ENCODE data around the gene TM9SF2.
A peak's percentile ranks its signal among the peaks of the same experiment; 100 is the strongest.

The TM9SF2 gene

DNA sequence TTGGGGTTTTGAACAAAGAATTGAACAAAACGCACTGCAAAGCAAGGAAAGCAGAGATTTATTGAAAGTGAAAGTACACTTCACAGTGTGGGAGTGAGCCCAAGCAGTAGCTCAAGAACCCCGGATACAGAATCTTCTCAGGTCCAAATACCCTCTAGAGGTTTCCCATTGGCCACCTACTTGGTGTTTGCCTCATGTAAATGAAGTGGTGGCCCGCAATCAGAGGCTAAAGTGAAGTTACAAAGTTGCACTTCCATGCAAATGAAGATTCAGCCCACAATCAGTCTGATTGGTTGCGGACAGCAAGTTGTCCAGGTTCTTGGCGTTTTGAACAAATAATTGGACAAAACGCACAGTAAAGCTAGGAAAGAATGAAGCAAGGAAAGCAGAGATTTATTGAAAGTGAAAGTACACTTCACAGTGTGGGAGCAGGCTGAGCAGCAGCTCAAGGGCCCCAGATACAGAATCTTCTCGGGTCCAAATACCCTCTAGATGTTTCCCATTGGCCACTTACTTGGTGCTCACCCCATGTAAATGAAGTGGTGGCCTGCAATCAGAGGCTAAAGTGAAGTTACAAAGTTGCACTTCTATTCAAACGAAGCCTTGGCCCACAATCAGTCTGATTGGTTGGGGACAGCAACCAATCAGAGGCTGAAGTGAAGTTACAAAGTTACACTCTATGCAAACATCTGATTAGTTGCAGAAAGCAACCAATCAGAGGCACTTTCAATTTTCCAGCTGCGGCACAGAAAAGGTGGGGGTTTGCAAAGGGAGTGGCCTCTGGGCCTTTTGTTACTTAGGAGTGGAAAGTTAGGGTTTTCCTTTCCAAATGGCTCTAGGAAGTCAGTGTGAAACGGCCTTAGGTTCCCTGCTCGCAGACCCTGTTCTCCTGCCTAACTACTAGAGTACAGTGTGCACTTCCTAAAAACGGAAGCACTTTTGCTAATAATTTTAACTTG, 4.8 kb upstream of the TM9SF2 start:
- peak; percentile 1 for DNase-seq

DNA sequence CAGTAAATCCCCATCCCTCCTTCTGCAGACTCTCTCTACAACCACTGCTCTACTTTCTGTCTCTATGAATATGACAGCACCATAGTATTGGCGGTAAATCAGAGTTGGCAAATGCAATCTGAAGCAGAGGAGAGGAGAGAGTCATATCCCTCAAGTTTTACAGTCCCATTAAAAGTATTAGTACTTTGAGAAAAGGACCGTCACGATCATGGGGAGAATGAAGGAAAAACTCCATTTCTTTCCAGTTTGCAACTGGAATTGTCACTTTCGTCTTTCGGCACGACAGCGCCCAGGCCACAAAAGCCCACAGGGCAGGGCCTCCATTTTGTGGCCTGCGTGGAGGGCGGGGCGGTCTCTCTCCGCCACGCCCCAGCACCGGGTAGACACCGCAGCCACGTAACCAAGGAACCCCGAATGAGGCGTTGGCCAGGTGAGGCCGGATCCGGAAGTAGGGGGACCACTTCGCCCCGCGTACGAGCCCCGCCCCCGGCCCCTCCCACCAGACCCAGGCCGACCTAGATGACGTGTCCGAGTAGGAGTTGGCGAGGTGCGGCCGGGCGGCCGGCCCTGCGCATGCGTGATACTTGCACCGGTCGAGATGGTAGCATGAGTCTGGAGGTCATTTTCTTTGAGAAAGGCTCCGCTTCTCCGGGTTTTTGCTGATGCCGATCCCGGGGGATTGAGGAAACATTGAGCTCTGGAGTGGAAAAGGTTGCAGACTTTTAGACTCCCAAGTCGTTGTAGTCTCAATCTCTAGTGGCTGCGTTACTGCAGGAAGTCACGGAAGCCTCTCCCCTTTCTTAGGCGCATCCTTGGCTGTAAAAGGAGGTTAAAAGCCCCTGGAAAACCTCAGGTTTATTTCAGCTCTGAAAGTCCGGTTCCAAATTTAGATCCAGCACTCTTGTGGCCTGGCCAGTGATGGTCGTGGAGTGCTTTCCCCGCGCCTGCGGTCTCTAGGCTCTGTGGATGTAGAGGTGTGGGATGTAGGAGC, 2.8 kb upstream of the TM9SF2 start:
- DNase-seq: peak; percentile 87

DNA sequence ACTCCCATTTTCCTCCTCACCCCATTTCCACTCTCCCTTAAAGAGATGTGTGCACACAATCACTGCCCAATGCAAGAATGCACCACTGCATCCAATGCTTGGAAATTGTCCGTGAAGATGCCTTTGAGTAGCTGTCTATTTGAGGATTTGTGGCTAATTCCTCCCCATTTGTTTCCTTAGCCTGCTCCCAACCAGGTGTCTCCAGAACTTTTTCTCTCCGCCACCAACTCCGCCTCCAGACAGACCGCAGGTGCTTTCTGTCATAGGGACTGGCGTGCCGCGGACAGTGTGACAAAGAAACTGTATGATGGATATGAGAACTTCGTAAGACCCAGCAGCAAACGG, 461 bp upstream of the TM9SF2 start:
- DNase-seq: no peak

DNA sequence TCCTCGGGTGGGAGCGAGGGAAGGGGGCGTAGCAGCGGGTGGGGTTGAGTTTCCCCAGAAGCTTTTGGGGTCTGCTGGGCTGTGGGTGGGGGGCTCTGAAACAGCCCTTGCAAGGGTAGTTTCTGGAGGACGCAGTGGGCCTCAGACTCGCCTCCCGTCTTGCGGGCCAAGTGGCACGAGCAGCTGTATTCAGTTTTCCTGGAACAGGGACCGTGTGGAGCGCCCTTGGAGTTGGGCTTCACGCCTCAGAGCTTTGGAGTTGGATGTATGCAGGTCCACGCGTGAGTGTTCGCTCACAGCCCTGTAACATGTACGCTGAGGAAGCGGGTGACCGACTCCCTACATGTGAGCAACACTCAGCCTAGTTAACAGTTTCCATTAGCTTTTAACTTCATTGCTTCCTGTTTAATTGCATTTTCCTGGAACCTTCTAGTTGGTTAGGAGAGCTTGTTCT, 603 bp downstream of the TM9SF2 start:
- no peak for DNase-seq

DNA sequence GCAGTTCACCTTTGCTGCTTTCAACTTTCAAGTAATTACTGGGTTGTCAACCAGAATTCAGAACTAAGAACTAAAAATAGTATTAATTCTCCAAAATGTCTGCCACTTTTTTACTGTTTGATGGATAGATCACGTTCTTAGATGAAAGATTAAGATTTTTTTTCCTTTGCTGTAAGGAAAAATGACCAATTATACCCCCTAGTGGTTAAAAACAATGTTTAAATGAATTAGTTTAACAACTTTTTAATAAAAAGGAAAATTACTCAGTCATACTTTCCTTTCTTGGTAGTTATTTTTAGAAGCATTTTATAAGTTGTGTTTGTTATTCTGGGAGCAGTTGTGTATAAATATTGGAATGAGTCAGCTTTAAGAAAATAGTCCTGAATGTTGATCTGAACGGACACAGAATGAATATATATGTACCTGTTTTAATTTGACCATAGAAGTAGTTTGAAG, 4.6 kb downstream of the TM9SF2 start:
- no peak for DNase-seq

DNA sequence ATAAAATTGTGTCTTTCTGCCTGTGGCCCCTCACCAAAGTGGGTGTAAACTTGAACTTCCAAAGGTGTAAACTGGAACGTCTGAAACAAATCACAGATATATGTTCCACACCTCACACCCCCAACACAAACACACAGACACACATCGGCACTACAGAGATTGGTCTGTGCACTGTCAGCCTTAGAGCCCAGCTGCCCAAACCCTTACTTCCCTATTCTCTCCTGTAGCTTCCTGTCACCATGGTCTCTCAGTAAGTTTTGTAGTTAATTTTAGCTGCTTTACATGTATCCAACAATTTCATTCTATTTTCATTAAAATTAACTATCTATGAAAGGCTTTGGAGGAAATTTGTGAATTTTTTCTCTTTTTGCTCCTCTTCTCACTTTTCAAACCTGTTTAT, 5.4 kb downstream of the TM9SF2 start:
- no peak for DNase-seq

DNA sequence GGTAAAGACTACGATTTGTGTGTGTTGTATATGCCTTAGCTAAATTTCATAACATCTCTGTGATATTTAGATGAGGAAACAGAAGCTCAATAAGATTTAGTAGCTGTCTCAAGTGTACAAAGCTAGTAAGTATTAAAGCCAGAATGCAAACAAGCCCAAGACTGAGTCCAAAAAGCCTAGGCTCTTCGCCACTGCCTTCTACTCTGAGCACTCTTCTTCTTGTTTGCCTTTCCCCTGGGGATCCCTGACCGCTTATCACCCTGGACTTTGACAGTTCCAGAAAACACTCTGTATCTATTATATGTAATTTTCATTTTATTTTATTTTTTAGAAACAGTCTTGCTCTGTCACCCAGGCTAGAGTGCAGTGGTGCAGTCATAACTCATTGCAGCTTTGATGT, 5.8 kb downstream of the TM9SF2 start:
- no peak for DNase-seq

DNA sequence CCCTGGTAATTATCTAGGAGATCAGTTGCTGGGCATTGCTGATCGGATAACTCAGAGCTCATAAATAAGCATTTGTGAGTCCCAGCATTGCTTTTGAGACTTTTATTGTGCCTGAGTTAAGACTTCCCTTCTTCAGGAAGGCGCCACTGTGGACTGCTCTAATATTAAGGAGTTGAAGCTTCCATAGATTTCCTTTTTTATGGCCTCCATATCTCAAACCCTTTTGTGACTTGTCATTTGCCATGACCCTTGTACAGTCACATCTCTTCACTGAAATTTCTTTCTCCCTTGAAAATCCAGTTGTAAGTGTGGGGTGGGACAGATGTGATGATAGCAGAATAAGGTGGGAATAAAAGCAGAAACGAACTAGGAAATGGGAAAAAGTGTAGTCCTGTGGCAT, 6.3 kb downstream of the TM9SF2 start:
- DNase-seq: no peak

DNA sequence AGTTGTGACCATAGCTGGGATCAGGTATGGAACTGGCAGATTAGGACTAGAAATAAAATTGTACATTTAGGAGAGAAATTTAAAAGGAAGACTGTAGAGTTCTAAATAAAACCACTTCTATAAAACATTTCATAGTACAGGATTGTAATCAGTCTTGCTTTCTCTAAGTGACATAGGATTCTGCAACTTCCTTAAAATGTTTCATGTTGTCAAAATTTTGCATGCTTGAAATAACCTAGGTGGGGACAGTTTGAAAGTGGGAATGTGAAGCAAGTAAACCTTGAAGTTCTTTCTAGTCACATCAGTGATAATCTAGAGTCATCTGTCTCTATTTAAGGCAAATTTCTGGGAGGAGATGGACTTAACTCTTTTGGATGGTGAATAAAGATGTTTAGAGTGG, 6.7 kb downstream of the TM9SF2 start:
- DNase-seq: no peak

DNA sequence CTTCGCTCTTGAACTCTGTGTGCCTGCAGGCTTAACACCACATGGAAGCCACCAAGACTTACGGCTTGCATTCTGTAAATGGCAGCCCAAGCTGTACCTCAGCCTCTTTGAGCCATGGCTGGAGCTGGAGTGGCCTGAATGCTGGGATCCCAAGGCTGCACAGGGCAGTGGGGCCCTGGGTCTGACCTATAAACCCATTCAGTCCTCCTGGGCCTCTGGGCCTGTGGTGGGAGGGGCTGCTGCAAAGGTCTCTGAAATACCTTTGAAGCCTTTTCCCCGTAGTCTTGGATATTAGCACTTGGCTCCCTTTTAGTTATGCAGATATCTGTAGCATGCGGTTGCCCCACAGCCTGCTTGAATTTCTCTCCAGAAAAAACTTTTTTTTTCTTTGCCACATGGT, 8.2 kb downstream of the TM9SF2 start:
- no peak for DNase-seq

DNA sequence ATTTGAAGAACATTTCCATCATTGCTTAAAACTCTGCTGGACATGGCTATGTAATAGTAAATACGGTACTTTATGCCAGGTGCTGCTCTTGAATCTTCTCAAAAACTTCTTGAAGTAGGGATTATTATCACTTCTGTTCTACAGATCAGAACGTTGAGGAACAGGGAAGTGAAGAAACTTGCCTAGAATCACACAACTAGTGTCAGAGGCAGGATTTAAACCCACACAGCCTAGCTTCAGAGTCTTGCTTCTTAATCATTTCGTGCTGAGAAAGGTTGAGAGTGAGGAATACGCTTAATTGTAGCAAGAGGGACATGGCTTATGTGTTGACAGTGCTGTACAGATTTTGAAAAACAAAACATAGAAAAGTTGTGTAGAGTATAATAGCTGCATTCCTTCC, 13.5 kb downstream of the TM9SF2 start:
- no peak for DNase-seq

DNA sequence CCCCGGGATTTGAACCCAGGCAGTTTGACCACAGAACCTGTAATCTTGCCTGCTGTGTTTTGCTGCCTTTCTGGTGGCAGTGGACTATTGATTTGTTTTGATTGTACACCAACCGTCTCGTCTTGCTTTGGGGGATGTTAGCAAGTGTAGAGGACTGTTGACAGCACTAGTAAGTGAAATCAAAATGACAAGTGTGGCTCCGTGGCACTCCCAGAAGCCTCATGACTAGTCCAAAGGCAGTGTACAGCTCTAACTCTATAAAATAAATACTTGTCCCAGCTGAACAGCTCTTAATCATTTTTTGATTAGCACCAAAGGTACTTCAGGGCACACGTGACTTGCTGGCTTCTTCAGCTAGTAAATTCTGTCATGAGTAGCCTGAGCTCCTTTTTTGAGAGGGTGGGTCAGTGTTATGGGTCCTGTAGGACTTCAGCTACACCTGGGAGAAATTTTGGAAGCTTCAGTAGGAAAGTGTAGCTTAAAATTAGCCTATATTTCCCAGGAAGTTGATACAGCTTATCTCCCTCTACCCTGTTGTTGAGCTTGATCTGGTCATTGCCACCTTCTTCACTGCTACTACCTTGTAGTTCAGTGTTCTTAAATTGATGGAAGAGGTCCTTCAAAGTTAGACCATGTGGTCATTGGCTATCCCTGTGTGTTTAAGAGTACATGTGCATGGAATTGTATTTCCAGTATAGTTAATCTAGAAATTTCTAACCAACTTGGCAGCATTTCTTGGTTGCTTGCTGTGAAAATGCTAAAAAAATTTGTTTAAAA, 15.1 kb downstream of the TM9SF2 start:
- no peak for DNase-seq

DNA sequence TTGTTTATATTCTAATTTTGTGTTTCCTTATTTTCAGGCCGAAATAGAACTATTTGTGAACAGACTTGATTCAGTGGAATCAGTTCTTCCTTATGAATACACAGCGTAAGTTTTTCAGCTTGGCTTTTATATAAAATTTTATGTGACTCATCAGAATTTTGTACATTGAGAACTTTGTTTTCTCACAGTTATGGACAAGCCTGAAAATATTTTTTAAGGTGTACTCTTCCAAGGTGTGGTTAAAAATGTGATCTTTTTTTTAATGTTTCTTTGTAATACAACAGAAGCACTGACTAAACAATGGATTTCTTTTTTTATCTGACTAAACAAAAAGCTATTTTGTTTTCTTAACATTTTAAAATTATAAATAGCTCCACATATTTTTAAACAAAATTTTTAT, 16.3 kb downstream of the TM9SF2 start:
- no peak for DNase-seq

DNA sequence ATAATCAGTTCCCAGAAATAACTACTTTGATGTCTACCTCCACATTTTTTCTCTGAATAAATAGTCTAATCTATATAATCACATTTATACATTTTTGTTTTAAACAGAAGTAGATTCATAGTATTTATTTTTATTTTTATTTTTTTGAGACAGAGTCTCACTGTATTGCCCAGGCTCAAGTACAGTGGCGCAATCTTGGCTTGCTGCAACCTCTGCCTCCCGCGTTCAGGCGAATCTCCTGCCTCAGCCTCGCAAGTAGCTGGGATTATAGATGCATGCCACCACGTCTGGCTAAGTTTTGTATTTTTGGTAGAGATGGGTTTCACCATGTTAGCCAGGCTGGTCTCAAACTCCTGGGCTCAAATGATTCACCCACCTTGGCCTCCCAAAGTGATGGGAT, 16.7 kb downstream of the TM9SF2 start:
- no peak for DNase-seq

DNA sequence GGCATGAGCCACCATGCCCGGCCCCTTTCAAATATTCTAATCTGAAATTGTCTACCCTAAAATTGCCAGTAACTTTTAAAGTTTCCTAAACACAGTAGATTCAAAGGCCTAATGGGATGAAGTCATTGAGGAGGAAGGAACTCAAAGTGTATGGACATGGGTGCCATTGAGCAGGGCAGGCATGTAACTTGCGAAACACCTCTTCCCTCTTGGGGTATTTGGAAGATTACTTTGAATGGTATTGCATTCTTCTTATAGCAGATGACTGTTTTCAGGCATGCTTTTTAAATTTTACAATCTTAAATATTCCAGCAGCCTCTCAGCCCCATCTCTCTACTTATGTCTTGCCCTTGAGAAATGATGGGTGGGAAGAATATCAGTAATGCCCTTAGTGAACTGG, 21.0 kb downstream of the TM9SF2 start:
- no peak for DNase-seq

DNA sequence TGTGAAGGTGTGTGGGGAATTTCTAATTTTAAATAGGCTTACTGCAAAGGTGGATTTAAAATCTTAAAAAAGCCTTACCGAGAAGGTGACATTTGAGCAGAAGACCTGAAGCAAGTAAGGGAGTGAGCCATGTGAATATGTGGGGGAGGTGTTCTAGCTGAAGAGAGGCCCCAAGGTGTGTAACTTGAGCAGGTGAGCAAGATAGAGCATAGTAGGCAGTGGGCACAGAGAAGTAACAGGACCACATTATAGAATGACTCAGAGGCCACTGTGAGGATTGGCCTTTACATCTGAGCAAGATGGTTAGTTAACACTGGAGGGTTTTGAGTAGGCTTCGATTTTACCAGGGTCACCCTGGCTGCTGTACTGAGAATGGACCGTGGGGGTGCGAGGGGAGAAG, 22.6 kb downstream of the TM9SF2 start:
- no peak for DNase-seq

DNA sequence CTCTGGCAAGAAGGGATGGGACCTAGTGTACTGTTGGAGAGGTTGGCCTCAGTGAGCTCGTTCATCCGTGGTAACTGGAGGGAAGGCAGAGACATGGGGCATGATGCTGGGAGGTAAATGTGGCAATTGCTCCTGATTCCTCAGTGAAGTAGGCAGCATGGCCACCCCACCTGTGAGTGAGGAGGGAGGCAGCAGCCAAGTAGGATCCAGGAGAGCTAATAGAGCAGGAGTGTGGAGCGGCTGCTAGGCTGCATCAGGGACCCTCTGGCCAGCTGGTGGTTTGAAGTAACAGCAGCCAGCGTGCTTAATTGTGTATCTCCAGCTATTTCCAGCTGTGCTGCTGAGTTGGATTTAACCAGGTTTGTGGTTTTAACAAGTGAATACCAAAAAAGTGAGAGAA, 24.7 kb downstream of the TM9SF2 start:
- DNase-seq: no peak

DNA sequence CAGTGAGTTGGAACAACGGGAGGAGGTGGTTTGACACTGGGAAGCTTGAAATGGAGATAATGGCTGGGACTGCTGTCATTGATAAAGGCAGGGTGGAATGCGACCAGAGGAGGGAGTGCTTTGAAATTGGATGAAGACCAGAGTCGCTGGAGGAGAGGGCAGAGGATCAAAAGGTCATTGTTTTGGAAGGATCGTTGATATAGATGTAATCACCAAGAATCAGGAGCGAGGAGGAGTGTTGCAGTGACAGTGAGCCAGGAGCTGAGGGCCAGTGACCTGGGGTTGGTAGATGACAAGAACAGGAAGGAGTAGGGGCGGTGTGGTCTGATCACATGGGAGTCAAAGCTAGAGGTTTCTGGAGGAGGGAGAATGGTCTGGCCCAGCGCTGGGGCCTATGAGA, 25.3 kb downstream of the TM9SF2 start:
- DNase-seq: no peak

DNA sequence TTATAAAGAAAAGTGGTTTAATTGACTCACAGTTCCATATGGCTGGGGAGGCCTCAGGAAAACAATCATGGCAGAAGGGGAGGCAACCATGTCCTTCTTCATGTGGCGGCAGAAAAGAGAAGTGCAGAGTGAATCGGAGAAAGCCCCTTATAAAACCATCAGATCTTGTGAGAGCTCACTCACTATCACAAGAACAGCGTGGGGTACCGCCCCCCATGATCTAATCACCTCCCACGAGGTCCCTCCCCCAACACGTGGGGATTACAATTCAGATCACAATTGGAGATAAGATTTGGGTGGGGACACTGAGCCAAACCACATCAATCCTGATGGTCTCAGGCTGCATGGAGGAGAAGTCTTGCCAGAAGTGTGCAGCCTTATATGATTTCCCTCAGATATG, 26.0 kb downstream of the TM9SF2 start:
- no peak for DNase-seq

DNA sequence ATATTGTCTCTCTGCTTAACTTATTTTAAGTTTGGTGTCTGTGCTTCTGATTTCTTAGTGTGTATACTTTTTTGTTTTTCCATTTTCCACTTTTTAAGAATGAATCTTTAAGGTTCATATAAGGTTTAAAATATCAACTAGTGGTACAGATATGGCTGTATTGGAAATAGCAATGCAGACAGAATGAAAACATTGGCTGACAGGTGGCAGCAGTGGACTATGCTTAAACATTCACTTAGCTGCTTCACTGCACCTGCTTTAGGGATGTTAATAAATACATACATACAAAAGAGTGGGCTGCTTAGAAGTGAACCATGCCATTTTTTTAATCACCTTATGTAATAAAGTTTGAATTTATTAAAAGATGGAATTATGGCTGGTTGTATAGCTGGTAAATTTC, 27.3 kb downstream of the TM9SF2 start:
- no peak for DNase-seq

DNA sequence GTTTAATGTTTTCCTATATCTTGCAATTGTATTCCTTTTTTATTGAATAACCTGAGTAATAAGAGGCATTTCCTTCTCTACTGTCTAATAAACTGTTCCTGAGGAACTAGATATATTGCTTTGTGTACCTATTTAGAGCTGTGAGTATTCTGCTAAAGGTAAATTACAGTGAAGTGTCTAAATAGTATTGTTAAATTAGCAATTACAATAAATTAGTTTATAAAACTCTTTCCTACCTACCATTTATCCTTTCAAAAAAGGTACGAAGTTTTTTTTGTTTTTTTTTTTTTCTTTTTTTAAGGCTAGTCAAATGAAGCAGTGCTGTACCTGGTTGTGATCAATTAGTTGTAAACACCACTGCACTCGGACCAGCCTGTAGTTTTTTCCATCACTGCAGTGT, 34.8 kb downstream of the TM9SF2 start:
- no peak for DNase-seq

DNA sequence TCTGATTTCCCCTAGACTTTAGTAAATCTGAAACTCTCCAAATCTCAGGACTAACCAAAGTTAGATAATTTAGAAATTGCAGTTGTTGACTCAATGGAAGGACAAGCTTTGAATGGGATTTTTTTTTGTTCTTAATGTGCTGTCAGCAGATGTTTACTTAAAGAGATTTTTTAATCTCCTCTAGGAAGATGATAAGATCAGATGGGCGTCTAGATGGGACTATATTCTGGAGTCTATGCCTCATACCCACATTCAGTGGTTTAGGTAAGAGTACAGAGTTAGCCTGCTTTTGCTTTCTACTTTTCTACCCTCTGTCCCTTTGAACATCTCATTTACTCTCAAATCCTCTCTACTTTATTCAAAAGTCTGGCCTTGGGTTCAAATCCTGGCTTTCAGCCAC, 39.3 kb downstream of the TM9SF2 start:
- DNase-seq: no peak

Data from NCI-H2029 (cell line).